T47D (cell line): ENCODE data around the gene PPM1E.
"Not testable (repeated sequence)": the region's sequence is repeated elsewhere in the genome, so short reads cannot be mapped to it uniquely, and the experiment has no call there.

Source experiments
- DNase-seq, 2 experiments: peaks; one replicate each; pipeline versions ENCODE4 v3.0.0 to v3.0.0-alpha.2; 2011 to 2012; ENCODE audit warnings: low read depth in 1 of 2, low spot score in 1 of 2
- JUND ChIP-seq: IDR thresholded peaks from 2 replicates; pipeline ENCODE4 v1.6.1; 2012; ENCODE audit warnings: low read depth
- in situ Hi-C: cut with HindIII; loops from 2 replicates; pipeline ENCODE4 v1.10.0; 2016; ENCODE audit warnings: low sequenced_read_pairs, low pct_unique_long_range_greater_than_20kb

The PPM1E gene

DNA sequence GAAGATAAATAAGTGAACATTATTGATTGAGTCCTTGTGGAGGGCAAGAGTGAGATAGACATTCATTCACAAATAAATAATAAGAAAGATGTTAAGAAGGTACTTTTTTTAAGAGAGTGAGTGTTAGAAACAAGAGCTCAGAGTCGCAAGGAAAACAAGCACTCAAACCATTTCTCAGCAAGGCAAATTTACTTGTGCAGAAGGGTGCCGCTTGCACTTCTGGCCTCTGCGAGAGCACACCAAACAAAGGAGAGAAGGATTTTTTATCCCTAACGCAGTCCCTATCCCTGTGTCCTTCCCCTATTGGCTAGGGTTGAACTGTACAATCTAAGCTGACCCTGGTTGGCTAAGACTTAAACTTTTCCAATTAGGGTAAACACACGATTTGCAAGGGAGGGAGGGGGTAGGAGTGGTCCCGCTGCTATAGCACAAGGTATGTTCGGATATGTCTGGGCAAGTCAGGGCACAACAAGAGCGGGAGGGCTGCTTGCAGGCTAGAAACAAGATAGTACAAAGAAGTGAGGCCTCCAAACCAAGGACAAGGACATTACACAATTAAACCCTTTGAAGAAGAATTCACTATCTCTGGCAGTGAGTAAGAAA is 156.2 kb downstream of the PPM1E start:
- peak in 1 of 2 experiments; percentile 12 for DNase-seq
- no peak for TF ChIP-seq JUND
- in situ Hi-C loops = no loop called here

DNA sequence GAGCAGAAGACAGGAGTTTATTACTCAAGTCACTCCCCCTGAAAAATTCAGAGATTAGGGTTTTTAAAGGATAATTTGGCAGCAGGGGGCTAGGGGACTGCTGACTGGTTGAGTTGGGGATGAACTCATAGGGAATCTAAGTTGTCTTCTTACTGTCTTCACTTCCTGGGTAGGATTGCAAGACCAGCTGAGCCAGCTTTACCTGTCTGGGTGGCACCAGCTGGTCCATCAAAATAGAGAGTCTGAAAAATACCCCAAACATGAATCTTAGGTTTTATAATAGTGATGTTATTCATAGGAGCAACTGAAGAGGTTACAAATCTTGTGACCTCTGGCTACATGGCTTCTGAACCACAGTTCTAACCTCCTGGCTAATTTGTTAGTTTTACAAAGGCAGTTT is 157.9 kb downstream of the PPM1E start:
- no peak for TF ChIP-seq JUND
- in situ Hi-C loops = no loop called here
- peak in 1 of 2 experiments; percentile 51 for DNase-seq

DNA sequence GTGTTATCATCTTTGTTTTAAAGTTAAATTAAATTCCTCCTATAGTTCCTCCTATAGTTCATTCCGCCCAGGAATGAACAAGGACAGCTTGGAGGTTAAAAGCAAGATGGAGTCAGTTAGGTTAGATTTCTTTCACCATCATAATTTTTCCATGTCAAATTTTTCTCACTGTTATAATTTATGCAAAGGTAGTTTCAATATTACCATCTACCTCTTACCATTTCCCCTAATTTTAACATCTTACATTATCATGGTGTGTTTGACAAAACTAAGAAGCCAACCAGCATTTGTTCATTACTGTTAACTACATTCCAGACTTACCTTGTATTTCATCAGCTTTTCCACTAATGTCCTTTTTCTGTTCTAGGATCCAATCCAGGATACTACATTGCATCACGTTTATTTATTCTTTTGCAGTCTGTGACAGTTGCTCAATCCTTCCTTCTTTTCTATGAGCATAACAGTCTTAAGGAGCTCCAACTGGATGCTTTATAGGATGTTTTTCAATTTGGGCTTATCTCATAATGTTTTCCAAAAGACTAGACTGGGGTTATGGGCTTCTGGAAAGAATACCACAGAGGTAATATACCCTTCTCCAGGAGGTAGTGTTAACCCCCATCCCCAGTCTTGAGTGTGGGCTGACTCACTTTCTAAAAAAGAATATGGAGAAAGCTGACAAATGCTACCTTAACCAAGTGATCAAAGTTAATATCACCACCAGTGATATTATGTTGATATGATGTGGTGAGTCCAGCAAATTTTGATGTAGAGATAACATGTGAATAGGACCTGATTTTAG is 158.5 kb downstream of the PPM1E start:
- in situ Hi-C loops = no loop called here
- peak in 1 of 2 experiments; percentile 62 for DNase-seq
- TF ChIP-seq JUND = no peak

DNA sequence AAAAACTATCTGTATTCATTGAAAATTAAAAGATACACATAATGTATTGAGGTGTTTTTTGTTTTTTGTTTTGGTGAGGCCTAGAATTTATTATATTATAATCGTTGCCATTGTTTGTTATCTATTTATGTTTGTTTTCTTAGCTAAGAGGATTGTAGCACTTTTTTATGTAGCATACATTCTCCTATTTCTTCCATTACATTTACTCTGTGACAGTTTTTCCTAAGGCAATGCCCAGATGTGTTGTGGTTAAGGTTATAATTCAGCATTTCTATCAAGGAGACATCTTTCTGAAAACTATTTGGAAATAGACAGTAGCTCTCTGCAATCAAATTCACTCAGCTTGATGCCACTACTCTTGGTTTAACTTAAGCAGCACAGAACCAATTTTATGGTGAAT is 161.6 kb downstream of the PPM1E start:
- in situ Hi-C loops = no loop called here
- DNase-seq = no peak
- no peak for TF ChIP-seq JUND

DNA sequence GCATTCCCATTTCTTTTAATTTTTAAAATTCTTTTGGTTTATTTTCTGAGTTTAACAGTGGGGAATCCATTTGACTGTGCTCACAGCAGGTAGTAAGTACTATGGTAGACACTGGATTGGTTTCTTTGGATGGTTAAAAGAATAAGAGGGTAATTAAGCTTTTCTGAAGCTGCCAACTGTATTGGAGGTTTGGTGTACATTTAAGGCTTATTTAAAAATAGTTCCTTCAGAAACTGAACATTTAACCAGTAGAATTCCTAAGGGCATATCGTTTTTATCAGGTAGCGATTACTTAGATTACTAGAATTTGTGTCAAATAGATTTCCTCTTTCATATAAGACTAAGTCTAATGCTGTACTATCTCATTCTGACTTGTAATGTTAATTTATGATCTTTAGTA is 162.4 kb downstream of the PPM1E start:
- no peak for DNase-seq
- no peak for TF ChIP-seq JUND
- in situ Hi-C loops = no loop called here

DNA sequence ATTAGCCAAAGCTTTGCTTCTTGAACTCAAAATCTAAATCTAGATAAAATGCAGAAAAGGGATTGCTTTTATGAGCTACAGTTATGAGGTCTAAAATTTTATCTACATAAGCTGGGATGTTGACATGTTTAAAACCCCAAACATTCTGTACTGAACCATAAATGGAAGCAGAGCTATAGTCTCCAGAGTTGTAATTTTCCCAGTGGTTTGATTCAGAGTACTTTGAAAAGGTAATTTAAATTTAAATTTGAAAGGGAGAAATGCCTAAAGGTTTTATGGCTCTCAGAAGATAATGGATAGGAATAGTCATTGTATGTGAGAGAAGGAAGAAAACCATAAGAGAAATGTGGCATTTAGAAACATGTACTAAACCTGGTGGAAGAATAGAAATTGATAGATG is 163.2 kb downstream of the PPM1E start:
- in situ Hi-C loops = no loop called here
- no peak for TF ChIP-seq JUND
- DNase-seq = no peak

DNA sequence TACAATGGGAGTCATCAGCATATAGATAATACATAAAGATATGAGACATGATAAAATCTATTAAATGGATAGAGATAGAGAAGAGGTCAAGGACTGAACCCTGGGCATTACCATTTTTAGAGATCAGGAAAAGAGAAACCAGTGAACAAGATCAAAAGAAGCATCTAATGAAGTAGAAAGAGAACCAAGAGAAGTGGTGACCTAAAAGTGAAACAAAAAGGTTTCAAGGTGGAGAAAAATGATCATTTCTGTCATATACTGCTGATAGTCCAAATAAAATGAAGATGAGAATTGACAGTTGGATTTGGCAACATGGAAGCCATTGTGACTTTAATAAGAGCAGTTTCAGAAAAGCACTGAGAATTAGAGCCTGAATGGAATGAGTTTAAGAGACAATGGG is 165.1 kb downstream of the PPM1E start:
- in situ Hi-C loops = no loop called here
- DNase-seq = no peak
- no peak for TF ChIP-seq JUND

DNA sequence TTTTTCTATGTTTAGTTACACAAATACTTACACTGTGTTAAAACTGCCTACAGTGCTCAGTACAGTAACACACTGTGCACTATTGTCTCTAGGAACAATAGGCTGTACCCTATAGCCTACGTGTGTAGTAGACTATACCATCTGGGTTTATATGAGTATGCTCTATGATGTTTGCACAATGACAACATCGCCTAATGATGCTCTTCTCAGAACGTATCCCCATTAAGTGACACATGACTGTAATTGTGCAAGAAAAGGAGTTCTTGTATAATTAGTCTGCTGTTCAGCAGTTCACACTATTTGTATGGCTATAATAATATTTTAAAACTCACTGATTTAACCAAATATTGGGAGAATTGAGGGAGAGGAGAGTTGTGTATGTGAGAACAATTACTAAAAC is 177.3 kb downstream of the PPM1E start:
- DNase-seq = no peak
- in situ Hi-C loops = no loop called here
- no peak for TF ChIP-seq JUND

DNA sequence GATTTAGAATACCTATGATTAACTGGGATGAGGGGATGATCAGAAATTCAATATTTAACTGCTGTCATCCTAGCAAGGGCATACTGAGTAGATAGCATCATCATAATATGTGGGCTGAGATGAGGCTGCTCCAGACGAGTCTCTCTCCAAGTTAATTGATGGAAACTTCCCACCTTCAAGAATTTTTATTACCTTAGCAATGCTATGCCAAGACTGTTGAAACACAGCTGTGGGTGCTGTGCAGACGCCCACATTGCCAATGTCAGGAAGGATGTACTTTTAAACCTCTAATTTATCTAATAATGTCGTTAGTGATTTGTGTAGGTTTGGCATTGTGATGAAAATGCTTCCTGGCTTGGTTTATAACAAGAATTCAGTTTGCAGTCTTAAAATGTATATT is 180.6 kb downstream of the PPM1E start:
- no peak for TF ChIP-seq JUND
- no peak for DNase-seq
- in situ Hi-C loops = no loop called here

DNA sequence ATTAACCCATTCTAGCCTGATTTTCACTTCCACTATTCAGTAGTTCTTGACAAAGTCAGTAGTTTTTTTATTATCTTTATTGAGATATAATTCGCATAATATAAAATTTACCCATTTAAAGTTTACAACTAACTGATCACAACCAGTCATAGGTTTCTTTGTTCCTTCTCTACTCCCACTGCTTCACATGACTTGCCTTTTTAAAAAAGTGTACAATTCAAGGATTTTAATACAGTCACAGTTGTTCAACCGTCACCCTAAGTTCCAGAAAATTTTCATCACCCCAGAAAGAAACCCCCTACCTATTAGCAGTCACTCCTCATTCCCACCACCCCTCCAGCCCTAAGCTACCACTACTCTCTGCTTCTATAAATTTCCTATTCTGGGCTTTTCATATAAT is 188.5 kb downstream of the PPM1E start:
- in situ Hi-C loops = no loop called here
- TF ChIP-seq JUND = no peak

DNA sequence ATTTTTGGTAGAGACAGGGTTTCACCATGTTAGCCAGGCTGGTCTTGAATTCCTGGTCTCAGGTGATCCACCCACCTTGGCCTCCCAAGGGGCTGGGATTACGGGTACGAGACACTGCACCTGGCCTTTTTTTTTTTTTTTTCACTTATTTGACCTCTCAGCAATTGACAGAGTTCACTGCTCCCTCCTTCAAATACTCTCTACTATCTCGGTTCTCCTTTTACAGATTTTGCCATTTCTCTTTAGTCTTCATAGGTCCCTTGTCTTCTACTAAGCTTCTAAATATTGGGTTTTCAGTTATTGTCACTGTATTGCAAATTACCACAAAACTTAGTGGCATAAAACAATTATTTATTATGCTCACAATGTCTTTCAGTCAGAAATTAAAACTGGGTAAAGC is 191.8 kb downstream of the PPM1E start:
- no peak for DNase-seq
- no peak for TF ChIP-seq JUND

More for the DNA sequence above, 188.5 kb downstream of the PPM1E start:
- DNase-seq = no peak

DNA sequence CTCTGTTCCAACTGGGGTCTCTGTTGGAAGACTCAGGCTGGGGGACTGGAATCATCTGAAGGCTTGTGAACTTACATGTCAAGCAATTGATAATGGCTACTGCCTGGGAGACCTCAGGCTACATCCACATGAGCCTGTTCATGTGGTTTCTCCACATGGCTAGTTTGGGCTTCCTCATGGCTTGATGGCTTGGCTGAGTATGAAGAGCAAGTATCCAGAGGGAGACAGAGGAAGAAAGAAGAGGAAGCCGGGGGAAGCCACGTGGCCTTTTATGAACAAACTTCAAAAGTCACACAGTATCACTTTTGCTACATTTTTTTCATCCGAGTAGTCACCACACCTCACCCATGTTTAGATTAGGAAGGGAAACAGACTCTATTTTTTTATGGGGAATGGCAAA is 192.2 kb downstream of the PPM1E start:
- in situ Hi-C loops = no loop called here
- no peak for TF ChIP-seq JUND
- no peak for DNase-seq

More for the DNA sequence above, 191.8 kb downstream of the PPM1E start:
- in situ Hi-C loops = no loop called here

DNA sequence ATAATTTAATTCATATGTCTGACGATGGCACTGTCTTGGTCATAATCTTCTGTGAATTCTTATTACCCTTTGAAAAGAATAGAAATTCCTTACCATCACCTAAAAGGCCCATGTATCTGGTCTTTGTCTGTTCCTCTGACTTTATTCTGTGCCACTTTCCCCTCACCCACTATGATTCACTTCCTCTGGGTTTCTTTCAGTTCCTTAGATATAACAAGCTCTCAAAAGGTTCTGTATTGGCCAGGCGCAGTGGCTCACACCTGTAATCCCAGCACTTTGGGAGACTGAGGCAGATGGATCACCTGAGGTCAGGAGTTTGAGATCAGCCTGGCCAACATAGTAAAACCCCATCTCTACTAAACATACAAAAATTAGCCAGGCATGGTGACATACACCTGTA is 198.7 kb downstream of the PPM1E start:
- in situ Hi-C loops, DNase-seq: not testable (repeated sequence)
